ENCODE measurements around the gene NMT2.

Gene NMT2

DNA sequence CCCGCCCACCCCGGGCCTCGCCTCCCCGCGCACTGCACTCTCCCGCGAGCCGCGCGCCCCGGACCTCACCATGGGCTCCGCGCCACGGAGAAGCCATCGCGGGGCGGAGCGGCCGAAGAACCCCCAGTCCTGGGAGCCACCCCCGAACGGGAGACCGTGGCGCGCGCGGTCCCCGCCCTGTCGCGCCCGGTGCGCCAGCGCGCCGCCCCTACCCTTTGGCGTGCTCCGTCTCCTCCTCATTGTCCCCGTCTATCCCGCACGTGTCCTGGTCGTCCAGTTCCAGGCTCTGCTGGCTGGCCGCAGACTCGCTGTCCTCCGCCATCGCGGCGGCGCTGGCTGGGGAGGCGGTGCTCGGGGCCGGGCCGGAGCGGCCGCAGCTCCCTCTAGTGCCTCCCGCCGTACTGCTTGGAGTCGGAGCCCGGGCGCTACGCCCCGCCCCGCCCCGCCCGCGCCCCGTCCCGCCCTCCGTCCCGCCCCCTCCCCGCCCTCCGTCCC, at the start of gene NMT2:
Gene NMT2 (minus strand): TSS at position 403 of the 495 bp plus-strand sequence. CDS start 81 bp downstream, at position 322.
- peak; percentile 66 for TF ChIP-seq POLR2A (IDR thresholded peaks at IDR 0.05; ENCODE audit: extremely low read depth, insufficient read length)
- peak; percentile 15 for TF ChIP-seq MAX (IDR thresholded peaks at IDR 0.05; ENCODE audit: low read depth, low read length)
- TF ChIP-seq MYC (IDR thresholded peaks at IDR 0.05; ENCODE audit: low read depth, low read length), result no peak
- TF ChIP-seq CTCF (IDR thresholded peaks at IDR 0.05; ENCODE audit: low read depth, low read length), result no peak
- DNase-seq (ENCODE audit: low read depth), result peak; percentile 81
- peak within 1 kb of the TSS; percentile 52 for H3K4me3 ChIP-seq (ENCODE audit: low read depth, low read length)

- TF ChIP-seq POLR2A (IDR thresholded peaks at IDR 0.05; ENCODE audit: extremely low read depth, insufficient read length), result no peak
- TF ChIP-seq MYC (IDR thresholded peaks at IDR 0.05; ENCODE audit: low read depth, low read length), result no peak
- TF ChIP-seq CTCF (IDR thresholded peaks at IDR 0.05; ENCODE audit: low read depth, low read length), result no peak
- TF ChIP-seq MAX (IDR thresholded peaks at IDR 0.05; ENCODE audit: low read depth, low read length), result no peak
- no peak overlapping the region for H3K4me3 ChIP-seq (ENCODE audit: low read depth, low read length)
- DNase-seq (ENCODE audit: low read depth), result no peak
These were observed 48.2 kb upstream of the NMT2 start for GRCh38 chr10:15216700-15217099.

GRCh38 chr10:15214237-15214636, 45.7 kb upstream of the NMT2 start:
- no peak for DNase-seq (ENCODE audit: low read depth)
- no peak overlapping the region for H3K4me3 ChIP-seq (ENCODE audit: low read depth, low read length)
- no peak for TF ChIP-seq MYC (IDR thresholded peaks at IDR 0.05; ENCODE audit: low read depth, low read length)

DNA sequence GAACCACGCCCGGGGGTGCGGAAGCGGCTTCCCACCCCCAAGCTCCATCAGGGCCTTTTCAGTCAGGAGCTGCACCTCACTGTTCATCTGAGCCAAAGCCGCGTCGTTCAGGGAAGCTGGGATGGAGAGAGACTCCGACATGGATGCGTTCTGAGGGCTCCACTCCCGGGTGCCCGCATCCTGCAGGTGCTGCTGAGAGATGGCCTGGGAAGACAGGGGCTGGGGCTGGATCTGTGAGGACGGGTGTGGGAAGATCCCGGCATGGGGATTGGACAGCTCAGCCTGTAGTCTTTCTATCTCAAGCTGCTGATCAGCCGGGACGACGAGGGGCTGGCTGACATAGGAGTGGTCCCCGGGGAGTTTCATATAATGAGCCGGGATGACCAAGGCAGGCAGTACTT, 45.0 kb upstream of the NMT2 start:
- H3K4me3 ChIP-seq (ENCODE audit: low read depth, low read length), result no peak overlapping the region
- no peak for DNase-seq (ENCODE audit: low read depth)

DNA sequence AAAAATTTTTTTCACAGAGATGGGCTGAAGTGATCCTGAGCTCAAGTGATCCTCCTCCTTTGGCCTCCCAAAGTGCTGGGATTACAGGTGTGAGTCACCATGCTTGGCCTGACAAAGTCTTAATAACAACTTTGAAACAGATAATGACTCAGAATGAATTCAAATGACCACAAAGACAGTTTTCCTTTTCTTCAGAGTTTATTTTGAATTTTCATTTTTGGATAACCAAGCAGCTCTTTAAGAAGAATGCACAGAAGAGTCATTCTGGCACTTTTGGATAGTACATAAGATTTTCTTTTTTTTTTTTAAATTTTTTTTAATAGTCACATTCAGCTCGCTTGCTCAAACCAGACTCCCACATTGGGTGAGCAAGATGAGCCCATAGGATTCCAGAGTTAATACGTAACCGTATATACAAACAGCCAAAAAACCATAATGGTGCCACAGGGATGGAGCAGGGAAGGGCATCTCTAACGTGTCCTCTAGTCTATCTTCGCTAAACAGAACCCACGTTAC, 43.0 kb upstream of the NMT2 start:
- no peak for TF ChIP-seq CTCF (IDR thresholded peaks at IDR 0.05; ENCODE audit: low read depth, low read length)
- TF ChIP-seq POLR2A (IDR thresholded peaks at IDR 0.05; ENCODE audit: extremely low read depth, insufficient read length), result no peak
- no peak for TF ChIP-seq MAX (IDR thresholded peaks at IDR 0.05; ENCODE audit: low read depth, low read length)
- TF ChIP-seq MYC (IDR thresholded peaks at IDR 0.05; ENCODE audit: low read depth, low read length), result no peak
- H3K4me3 ChIP-seq (ENCODE audit: low read depth, low read length), result no peak overlapping the region

More for the DNA sequence above, 45.0 kb upstream of the NMT2 start:
- no peak for TF ChIP-seq POLR2A (IDR thresholded peaks at IDR 0.05; ENCODE audit: extremely low read depth, insufficient read length)
- no peak for TF ChIP-seq MAX (IDR thresholded peaks at IDR 0.05; ENCODE audit: low read depth, low read length)
- TF ChIP-seq CTCF (IDR thresholded peaks at IDR 0.05; ENCODE audit: low read depth, low read length), result no peak
- TF ChIP-seq MYC (IDR thresholded peaks at IDR 0.05; ENCODE audit: low read depth, low read length), result no peak

GRCh38 chr10:15210521-15210920, 42.0 kb upstream of the NMT2 start:
- TF ChIP-seq MAX (IDR thresholded peaks at IDR 0.05; ENCODE audit: low read depth, low read length) (no peak), CTCF (IDR thresholded peaks at IDR 0.05; ENCODE audit: low read depth, low read length) (no peak), POLR2A (IDR thresholded peaks at IDR 0.05; ENCODE audit: extremely low read depth, insufficient read length) (no peak), MYC (IDR thresholded peaks at IDR 0.05; ENCODE audit: low read depth, low read length) (no peak)
- no peak overlapping the region for H3K4me3 ChIP-seq (ENCODE audit: low read depth, low read length)
- DNase-seq (ENCODE audit: low read depth), result no peak

More for the DNA sequence above, 43.0 kb upstream of the NMT2 start:
- no peak for DNase-seq (ENCODE audit: low read depth)

Measured in NB4 (cell line).